Effector memory CD8-positive, alpha-beta T cell (primary cell): ENCODE results near the gene FAM83B.

Experiments
- ATAC-seq: fragments of 150-1000 bp; cut with Tn5 transposase; replicated peaks from 2 replicates; pipeline ENCODE4 v1.10.0; 2021; ENCODE audit warnings: mild to moderate bottlenecking, moderate library complexity
- DNase-seq, 3 experiments: peaks; one replicate each; pipeline ENCODE4 v3.0.0; 2021
- H3K27ac Mint-ChIP-seq, 2 donors: one replicate each; pipeline ENCODE4 v1.8.0; 2022; ENCODE audit warnings: mild to moderate bottlenecking in 2 of 2, mixed read lengths in 2 of 2, moderate library complexity in 2 of 2
- H3K27me3 Mint-ChIP-seq, 2 donors: one replicate each; pipeline ENCODE4 v1.8.0; 2022; ENCODE audit warnings: mixed read lengths in 2 of 2
- H3K36me3 Mint-ChIP-seq: one replicate; pipeline ENCODE4 v1.8.0; 2022; ENCODE audit warnings: mild to moderate bottlenecking, moderate library complexity, mixed read lengths; ENCODE audit not compliant: insufficient read depth
- H3K4me1 Mint-ChIP-seq, 2 donors: one replicate each; pipeline ENCODE4 v1.8.0; 2022; ENCODE audit warnings: low read depth in 2 of 2, mixed read lengths in 2 of 2
- H3K4me3 Mint-ChIP-seq, 2 donors: one replicate each; pipeline ENCODE4 v1.8.0; 2022; ENCODE audit warnings: mild to moderate bottlenecking in 2 of 2, mixed read lengths in 2 of 2, moderate library complexity in 2 of 2
- H3K9me3 Mint-ChIP-seq, 2 donors: one replicate each; pipeline ENCODE4 v1.8.0; 2022; ENCODE audit warnings: mixed read lengths in 2 of 2

Gene FAM83B

DNA sequence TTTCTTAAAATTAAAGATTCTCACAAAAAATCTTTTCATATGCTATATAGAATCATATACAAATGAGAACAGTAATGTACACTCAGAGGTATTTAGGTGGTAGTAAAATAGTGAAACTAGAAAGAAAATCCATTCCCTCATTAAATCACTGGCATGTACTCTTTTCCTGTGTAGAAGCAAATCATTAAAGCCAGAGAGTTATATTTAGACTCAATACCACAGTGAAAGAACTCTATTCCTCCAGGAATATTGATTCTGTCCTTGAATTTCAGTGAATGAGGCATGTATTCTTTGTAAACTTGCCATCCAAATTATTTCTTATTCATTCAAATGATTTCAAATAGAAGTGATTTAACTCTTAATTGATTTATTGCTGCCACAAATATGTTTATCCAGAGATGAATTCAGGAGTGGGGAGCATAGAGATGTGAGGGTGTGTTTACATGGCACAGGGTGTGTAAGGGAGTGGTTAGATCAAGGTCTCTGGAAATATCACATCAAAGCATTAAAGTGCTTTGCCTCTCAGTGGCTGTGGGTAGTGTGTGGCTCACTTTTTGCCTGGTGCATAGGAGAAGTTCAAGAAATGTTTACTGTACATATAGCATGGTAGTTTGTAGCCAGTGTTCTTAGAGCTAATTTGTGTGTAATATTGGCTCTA lies 141.2 kb downstream of the FAM83B start:
- ATAC-seq (no peak), DNase-seq (no peak)
- Mint-ChIP-seq H3K9me3 (peaks cover 15 to 27% of the 10 kb centered on the region in 2 donors), H3K4me1 (no peaks in the 10 kb centered on the region), H3K27ac (no peak overlapping the region), H3K4me3 (no peak overlapping the region), H3K27me3 (no peaks in the 10 kb centered on the region), H3K36me3 (no peaks in the 10 kb centered on the region)

- ATAC-seq (no peak), DNase-seq (no peak)
- Mint-ChIP-seq H3K27me3 (no peaks in the 10 kb centered on the region), H3K4me3 (no peak overlapping the region), H3K27ac (no peak overlapping the region), H3K9me3 (peaks cover 14 to 24% of the 10 kb centered on the region in 2 donors), H3K36me3 (no peaks in the 10 kb centered on the region), H3K4me1 (no peaks in the 10 kb centered on the region)
These were observed 142.0 kb downstream of the FAM83B start for GRCh38 chr6:54988576-54988975.

GRCh38 chr6:54990001-54990400 lies 143.4 kb downstream of the FAM83B start:
- H3K9me3 Mint-ChIP-seq, result peaks cover 9 to 22% of the 10 kb centered on the region in 2 donors
- no peak for ATAC-seq
- H3K27ac Mint-ChIP-seq, result no peak overlapping the region
- no peak for DNase-seq
- H3K27me3 Mint-ChIP-seq, result no peaks in the 10 kb centered on the region
- no peaks in the 10 kb centered on the region for H3K36me3 Mint-ChIP-seq
- no peak overlapping the region for H3K4me3 Mint-ChIP-seq
- H3K4me1 Mint-ChIP-seq, result no peaks in the 10 kb centered on the region
